ENCODE measurements around the gene SLC12A7.
"Not testable (repeated sequence)": the region's sequence is repeated elsewhere in the genome, so short reads cannot be mapped to it uniquely, and the experiment has no call there.

Gene SLC12A7

DNA sequence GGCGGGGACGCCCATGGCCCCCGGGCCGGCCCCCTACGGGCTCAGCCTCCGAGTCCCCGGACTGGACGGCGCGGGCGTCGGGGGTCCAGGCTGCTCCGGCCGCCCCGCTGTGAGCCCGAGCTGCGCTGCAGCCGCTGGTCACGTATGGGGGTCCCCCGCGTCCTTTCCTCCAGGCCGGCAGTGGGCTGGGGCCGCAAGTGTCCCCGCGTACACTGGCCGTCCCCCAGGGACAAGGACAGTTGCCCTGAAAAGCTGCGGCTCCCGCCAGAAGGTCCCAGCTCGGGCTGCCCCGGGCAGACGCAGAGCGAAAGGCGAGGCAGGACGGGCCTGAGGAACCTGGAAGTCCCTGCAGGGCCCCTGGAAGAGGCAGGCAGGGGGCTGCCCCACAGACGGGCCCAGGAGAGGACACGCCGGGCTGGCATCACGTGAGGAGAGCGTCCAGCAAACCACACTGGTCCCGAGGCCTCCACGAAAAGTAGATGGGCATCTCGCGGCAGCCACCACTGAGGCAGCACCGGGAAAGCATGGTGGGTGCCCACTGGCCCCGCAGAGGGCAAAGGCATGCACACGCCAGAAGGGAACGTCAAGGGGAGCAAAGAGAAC is 106.5 kb downstream of the SLC12A7 start:
- DNase-seq: peak in 5 of 10 donors; percentile 5 to 82 (median 7)
- intact Hi-C loops (cut with DNase I): no loop called here

DNA sequence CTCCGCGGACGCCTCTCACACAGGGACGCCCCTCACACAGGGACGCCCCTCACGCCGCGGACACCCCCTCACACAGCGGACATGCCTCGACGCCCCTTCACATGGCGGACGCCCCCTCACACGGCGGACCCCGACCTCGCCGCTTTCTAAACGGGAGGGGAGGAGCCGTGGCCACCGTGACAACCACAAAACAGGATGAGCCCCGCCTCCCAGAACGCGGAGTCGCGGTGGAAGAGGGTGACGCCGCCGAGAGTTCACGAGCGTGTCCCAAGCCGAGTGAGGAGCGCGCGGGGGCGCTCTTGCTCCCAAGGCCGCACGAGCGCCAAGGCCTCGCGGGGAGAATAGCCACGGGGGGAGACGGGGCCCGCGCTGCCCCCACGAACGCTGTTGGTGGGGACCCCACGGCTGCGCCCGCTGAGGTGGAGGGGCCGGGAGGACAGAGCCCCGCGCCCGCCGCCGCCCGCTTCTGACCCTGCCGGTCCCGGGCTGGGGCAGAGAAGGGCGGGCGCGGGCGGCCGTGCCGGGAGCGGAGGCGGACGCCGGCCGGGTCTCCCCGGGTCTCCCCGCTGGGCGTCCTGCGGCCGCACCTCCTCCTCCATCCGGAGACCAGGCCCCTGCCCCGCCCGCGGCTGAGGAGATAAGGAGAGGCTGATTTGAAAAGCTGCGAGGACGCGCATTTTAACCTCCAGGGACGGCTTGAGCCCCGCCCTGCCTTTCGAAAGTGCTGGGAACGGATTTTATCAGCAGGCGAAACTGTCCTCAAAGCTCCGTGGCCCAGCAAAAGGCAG is 107.2 kb downstream of the SLC12A7 start:
- intact Hi-C loops (cut with DNase I): no loop called here

DNA sequence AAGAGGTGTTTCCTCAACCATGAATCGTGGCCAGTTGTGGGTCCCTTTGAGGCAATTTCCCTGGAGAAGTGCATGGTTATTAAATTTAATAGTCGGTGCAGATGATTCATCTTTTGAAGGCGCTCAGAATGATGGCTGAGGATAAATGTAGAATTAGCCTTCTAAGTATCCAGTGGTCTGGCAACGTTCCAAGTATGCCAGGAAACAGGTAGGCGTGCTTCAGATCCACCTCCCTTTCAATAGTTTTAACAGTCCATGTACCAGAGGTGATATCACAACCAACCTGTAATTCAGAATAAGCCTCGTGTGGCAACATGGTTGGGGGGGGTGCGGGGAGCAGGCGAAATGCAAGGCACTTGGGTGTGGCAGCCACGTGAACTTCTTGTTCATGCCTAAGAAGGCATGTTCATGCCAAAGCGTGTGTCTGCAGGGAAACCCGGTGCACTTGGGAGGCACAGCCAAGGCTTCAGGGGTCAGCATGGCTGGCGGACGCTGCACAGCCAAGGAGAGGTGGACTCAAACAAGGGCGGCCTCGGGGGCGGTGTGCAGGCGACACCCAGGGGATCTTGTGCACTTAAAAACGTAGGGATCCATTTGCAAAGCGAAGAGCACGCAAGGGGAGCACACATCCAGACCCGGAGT is 108.4 kb downstream of the SLC12A7 start:
- intact Hi-C loops (cut with DNase I): no loop called here
- peak in 2 of 10 donors; percentile 11 to 64 for DNase-seq

More for the DNA sequence above, 107.2 kb downstream of the SLC12A7 start:
- DNase-seq: peak in 8 of 10 donors; percentile 3 to 88 (median 60)

DNA sequence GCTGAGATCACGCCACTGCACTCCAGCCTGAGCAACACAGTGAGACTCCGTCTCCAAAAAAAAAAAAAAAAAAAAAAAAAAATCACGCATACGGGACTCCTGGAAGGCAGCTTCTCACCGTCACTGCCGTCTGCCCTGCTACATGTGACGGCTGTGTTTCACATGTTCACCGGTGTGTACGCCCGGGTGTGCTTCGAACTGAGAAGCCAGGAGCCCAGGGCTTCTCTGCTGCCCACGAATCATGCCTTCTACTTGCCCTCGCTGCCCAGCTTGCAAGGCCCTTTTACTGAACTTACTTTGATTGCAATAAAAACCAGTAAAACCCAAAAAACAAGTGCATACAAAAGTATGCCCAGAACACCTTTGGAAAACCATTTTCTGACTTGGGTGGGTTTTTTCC is 109.0 kb downstream of the SLC12A7 start:
- peak in 3 of 10 donors; percentile 6 to 27 (median 10) for DNase-seq
- intact Hi-C loops (cut with DNase I): no loop called here

DNA sequence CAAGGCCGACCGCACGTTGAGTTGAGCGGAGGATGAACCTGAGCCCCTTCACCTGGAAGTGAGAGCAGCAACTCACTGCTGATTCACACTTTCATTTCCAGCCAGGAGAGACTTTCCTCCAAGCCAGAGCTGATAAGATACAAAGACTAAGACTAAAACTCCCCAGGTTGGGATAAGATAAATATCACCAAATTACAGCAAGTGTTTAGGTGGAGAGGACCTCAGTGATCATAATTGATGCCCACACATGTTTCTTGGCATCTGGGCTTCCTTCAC is 109.7 kb downstream of the SLC12A7 start:
- intact Hi-C loops (cut with DNase I): no loop called here
- DNase-seq: peak in 1 of 10 donors; percentile 4

DNA sequence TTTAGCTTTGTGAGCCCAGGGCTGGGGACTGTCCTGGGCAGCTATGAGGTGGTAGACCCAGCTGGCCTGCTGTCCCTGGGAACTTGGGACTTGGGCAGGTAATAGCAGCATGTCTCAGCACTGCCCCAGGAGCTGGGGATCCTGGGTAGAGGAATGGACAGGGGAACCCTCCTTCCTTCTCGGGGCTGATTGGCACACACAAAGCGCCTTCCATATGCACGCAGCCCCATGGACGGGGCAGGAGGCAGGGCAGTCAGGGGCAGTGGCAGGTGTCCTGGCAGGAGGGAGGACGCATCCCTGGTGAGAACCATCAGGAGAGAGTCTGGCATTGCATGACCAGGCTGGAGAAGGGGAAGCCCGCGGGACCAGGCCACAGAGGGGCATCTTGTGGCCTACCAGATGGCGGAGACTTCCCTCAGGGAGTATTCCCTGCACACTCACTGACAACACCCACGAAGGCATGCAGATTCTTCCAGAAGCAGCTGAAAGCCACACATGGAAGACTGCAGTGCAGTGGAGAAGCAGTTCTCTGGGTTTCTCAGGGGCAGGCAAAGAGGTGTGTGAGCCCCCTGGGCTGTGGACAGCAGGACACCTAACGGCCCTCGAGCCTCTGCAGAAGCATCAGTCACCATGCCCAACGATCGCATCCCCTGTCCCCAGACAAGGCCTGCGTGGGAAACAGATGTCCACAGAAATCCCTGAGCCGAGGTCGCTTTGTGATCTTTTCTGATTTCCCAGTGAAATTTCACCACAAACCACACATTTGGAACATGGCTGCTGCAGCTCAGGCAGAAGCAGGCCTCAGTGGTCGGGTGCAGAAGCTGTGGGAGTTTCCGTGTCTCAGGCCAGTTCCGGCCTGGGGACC is 110.2 kb downstream of the SLC12A7 start:
- intact Hi-C loops (cut with DNase I): no loop called here
- peak in 3 of 10 donors; percentile 6 to 49 (median 10) for DNase-seq

DNA sequence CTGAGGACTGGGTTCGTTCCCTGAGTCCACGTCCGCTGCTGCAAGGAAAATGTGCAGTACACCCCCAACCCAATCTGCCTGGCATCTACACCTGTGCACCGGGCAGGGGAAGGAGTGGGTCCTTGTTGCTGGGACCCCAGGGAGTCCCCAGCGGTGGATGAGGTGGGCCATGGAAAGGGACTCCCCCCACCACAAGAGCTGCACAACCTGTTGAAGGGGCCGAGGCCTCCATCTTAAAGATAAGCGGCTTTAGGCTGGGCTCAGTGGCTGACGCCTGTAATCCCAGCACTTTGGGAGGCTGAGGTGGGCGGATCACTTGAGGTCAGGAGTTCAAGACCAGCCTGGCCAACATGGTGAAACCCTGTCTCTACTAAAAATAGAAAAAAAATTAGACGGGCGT is 111.0 kb downstream of the SLC12A7 start:
- peak in 2 of 10 donors; percentile 3 to 4 for DNase-seq
- intact Hi-C loops (cut with DNase I): not testable (repeated sequence)

Measured in posterior cingulate gyrus (tissue), 11 donors.